Anterior cingulate cortex (tissue), 58 donors: ENCODE results near the gene MTRFR.
"Not testable (repeated sequence)": the region's sequence is repeated elsewhere in the genome, so short reads cannot be mapped to it uniquely, and the experiment has no call there.

Experiments
- DNase-seq, 58 donors: peaks; one replicate each; lab custom pipeline; 2025; lab: John Stamatoyannopoulos, UW

The MTRFR gene

DNA sequence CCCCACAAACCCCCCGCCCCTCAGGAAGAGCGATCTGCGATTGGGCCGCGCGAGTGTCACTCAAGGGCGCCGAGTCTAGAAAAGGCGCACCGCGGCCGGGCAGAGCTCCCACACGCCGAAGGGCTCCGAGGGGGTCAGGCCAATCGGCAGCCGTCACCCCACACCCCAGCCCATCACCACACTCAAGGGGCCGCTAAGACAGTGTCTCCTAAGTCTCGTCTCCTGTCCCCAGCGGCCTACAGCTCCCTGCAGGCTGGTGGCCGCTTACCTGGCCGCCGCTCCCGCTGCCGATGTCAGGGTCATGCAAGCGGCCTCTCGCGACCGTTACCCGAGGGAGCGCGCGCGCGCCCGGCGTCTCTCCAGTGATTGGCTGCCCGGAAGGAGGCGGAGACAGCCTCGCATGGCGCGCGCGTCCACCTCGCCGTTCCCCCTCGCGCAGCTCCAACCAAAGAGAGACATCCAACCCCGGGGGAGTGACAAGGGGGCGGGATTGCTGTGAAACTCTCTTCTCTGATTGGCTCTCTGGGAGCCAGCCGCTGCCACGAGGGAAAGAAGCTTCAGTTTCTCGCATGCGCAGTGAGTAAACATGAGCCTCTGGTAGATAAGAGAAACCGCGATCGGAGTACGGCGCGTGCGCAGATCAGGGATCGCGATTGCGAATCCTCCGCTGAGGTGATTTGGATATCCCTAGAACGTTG, at the start of gene MTRFR, which contains the start of gene MPHOSPH9:
TSS of gene MTRFR (plus strand) at position 630 of the 698 bp plus-strand sequence. CDS start 20,239 bp downstream, outside the sequence.
TSS of gene MPHOSPH9 (minus strand) at position 335 of the 698 bp plus-strand sequence. CDS start 2,777 bp downstream, outside the sequence.
- peak; percentile 96 to 100 (median 99) for DNase-seq

DNA sequence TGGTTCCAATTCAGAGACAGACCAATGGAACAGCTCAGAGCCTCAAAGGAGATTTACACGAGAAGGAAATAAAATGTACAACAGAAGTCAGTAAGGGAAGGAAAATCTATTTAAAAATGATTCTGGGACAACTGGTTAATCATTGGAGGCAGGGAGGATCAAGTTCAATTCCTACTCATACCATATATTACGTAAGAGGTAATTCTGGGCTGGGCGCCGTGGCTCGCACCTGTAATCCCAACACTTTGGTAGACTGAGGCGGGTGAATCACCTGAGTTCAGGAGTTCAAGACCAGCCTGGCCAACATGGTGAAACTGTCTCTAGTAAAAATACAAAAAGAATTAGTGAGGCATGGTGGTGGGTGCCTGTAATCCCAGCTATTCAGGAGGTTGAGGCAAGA, 45.6 kb upstream of the MTRFR start:
- DNase-seq: no peak

DNA sequence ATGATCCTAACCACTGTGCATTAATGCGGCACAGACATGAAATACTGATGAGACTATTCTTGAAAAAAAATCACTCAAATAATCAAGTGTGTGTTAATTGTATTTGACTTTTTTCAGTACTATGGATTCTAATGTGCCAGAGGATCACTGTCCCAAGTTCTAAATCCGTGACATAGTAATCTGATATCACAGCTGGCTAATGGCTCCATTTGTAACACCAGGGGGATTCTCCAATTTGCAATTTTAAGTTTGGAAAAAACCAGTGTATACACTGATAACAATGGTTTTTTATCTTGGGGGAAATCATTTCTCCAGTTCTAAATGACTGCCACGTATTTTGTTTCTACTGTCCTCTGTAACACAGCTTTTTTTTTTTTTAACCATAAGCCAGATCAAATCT, 33.3 kb upstream of the MTRFR start:
- DNase-seq: no peak

DNA sequence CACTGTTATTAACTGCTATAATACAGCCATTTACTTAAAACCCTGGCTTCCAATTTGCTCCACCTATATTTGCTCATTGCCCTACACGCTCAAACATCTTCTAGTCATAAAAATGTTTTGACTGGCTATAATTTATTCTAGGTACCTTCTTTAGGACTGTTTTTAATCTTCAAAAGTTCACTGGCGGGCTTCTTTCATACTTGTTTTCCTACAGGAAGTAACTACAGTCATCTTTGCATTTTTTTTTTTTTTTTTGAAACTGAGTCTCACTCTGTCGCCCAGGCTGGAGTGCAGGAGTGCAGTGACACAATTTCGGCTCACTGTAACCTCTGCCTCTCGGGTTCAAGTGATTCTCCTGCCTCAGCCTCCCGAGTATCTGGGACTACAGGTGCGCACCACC, 32.8 kb upstream of the MTRFR start:
- no peak for DNase-seq

DNA sequence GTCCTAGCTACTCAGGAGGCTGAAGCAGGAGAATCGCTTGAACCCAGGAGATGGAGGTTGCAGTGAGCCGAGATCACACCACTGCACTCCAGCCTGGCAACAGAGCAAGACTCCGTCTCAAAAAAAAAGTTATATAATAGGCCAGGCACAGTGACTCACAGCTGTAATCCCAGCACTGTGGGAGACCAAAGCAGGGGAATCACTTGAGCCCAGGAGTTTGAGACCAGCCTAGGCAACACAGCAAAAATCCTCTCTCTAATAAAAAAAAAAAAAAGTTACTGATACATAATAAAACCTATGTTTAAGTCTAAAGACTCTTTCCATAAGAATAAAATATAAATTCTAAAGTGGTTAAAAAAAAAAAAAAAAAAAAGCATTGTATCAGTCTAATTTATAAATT, 26.4 kb upstream of the MTRFR start:
- DNase-seq: not testable (repeated sequence)

DNA sequence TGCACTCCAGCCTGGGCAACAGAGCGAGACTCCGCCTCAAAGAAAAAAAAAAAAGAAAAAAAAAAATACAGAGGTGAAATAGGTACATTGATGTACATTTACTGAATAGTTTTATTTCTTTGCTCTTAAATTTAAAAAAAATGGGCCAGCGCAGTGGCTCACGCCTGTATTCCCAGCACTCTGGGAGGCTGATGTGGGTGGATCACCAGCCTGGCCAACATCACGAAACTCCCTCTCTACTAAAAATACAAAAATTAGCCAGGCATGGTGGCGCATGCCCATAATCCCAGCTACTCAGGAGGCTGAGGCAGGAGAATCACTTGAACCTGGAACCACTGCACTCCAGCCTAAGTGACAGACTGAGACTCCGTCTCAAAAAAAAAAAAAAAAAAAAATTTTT, 25.4 kb upstream of the MTRFR start:
- peak in 13 of 58 donors; percentile 2 to 18 (median 7) for DNase-seq

DNA sequence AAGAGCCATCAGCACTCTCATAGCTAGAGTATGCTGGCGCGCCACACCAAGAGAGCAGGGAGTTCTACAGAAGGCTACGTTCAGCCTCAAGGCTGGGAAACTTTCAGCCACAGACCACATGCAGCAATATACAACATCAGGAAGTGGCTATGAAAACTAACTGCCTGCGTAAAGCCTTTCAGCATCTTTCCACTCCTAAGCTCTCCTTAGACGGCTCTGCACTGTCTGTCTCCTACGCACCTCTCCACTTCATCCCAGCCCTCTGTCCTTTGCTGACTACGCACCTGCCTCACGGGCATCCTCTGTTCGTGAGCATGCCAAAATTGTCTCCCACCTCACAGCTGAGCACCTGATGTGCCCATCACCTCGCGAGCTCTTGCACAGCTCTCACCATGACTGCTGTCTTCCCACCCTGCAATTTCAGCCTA, 10.0 kb upstream of the MTRFR start:
- DNase-seq: no peak

DNA sequence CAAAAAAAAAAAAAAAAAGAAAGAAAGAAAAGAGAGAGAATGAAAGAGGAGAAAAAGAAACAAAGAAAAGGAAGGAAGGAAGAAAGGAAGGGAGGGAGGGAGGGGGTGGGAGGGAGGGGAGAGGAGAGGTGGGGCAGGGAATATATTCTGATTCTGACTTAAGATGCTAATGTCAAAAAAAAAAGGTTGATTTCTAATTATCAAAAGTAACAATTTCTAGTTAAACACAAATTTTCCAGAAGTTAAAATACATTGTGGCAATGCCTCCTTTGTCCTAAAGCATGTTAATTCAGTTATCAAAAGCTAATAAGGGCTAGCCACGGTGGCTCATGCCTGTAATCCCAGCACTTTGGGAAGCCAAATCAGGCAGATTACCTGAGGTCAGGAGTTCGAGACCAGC, 7.8 kb upstream of the MTRFR start:
- no peak for DNase-seq

DNA sequence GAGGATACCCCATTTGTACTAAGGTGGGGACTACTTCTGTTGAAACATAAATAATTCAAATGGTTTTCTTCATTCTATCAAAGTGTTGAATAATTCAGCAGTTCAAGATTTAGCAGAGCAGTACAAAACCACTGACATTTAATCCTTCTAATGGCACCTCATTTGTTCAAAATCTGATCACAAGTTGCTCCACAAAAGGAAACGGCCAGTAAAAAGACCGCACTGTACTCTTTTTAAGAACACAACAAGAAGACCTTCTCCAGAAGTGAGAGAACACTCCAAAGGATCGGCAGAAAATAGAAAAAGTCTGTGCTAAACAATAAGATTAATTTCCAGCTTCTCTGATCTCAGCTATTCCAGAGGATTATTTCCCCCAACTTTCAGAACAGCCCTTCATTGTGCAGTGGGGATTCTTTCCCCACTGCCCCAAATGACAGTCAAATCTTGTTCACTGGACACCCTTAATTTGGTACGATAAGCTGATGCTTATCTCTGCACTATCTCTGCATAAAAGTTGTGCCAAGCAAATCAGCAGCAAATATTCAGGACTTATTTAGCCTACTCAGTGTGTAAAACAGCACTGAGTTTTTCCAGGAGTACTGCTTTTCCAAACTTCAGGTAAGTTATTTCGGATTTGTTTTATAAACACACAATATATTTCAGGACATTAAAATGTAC, 5.5 kb upstream of the MTRFR start:
- no peak for DNase-seq

DNA sequence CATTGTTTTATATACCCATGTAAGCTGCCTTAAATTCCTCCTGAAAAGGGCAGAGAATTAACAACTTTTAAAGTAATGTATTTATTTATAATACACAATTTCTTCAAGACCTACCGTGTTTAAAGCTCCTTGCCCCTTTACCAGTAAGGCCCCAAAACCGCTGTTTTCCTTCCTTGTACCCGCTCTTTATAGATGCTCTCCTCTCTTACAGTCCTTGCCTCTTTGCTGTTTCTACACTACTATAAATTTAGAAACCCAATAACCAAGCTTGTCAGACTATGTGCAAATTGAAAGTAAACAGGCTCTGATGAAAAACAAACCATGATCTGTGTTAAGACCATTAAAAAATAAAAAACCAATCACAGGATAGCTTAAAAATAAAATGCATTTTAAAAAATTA, 4.2 kb upstream of the MTRFR start:
- no peak for DNase-seq

DNA sequence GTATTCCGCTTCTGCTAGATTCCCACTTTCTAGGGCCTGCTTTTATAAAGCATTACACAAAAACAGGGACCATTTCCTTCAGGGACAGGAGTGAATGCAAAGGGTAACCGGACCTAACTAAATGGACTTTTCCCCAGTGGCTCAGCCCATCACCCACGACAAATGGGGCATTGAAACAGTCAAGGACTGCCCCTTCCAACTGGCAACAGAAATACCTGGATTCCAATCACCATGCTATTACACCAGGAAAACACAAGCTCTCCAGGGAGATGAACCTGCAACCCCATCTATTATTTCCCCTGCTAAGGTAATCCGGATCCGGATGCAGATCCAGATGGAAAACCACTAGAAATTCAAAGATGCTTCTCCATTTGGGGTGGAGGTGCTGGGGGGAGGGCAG, 1.3 kb upstream of the MTRFR start:
- DNase-seq: no peak

DNA sequence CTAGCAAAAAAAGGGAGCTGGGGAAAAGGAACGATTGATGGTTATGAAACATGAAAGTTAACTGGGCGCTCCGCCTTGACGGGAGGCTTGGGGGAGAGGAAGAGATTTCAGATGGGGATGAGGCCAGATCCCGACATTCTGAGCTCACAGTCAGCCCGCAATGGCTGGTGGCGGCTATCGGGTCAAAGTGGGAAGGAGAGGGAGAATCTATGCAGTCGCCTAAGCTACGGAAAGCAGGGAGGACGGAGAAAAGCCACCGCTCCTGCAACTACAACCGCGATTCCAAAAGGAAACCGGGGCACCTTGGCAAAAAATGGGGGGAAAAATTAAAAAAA, 797 bp upstream of the MTRFR start:
- peak in 4 of 58 donors; percentile 61 to 82 (median 64) for DNase-seq

DNA sequence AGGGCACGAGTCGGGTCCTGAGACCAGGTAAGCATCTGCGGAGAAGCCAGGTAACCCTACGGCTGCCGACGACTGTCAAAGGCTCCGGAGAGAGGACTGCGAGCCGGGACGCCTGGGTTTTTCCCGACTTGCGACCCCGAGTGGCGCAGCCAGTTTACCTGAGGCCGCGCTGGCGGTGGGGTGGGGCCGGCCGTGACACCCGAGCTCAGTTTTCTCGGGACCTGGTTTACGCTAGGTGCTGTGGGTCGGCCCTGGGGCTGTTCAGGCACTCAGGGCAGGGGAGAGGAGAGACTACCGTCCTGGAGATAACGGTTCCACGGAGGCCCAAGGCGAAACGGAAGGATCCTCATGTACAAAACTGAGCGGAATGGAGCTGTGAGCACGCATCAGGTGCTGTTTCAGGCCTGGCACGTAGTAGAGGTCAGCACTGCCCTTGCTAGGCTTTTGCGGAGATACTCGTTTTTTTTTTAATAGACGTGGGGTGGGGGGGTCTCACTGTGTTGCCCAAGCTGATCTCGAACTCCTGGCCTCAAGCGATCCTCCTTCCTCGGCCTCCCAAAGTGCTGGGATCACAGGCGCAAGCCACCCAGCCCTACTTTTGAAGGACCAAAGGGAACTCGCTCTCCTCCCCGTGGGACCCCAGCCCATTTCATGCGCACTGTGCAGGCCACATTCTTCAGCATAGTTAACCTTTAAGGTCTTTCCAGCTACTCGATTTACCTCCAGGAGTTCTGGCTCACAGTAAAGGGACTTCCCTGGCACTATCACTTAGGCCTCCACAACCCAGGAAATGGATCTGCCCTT, 471 bp downstream of the MTRFR start:
- no peak for DNase-seq

DNA sequence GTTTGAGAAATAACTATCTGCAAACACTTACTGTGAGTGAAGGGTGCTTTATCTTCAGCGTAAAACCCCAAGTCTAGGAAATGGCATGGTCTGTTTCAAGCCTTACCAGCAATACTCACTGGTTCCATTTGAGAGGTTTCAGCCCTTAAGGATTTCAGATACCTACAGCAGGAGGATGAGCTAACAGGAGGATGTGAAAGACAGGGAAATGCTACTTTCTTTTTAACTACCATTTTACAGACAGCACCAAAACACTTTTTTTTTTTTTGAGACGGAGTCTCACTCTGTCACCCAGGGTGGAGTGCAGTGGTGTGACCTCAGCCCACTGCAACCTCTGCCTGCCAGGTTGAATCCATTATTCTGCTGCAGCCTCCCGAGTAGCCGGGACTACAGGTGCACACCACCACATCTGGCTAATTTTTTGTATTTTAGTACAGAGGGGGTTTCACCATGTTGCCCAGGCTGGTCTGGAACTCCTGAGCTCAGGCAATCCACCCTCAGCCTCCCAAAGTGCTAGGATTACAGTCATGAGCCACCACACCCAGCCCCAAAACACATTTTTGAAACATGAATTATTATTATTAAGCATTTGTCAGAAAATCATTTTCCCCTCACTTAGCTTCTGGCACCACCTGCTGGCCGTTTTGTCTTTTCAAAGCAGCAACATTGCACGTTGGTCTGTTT, 4.6 kb downstream of the MTRFR start:
- DNase-seq: peak in 22 of 58 donors; percentile 1 to 57 (median 17)

DNA sequence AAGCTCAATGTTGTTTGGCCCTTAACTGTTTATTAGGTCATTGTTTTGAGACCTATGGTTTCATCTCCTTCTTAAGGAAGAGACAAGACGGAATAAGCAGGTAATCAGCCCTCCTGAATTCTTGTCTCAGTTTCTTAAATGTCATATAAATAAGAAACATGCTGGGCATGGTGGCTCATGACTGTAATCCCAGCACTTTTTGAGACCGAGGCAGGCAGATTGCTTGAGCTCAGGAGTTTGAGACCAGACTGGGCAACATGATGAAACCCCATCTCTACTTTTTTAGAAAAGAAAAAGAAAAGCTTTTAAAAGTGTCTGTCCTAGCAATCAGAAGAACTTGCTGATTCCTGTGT, 5.1 kb downstream of the MTRFR start:
- no peak for DNase-seq

DNA sequence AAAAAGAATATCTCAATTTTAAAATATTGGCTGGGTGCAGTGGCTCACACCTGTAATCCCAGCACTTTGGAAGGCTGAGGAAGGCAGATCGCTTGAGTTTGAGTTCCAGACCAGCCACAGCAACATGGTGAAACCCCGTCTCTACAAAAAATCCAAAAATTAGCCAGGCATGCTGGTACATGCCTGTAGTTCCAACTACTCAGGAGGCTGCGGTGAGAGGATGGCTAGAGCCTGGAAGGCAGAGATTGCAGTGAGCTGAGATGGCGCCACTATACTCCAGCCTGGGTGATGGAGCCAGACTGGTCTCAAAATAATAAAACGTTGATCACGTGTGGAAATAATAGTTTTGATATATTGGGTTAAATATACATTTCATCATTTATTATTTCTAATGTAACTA, 5.7 kb downstream of the MTRFR start:
- no peak for DNase-seq

DNA sequence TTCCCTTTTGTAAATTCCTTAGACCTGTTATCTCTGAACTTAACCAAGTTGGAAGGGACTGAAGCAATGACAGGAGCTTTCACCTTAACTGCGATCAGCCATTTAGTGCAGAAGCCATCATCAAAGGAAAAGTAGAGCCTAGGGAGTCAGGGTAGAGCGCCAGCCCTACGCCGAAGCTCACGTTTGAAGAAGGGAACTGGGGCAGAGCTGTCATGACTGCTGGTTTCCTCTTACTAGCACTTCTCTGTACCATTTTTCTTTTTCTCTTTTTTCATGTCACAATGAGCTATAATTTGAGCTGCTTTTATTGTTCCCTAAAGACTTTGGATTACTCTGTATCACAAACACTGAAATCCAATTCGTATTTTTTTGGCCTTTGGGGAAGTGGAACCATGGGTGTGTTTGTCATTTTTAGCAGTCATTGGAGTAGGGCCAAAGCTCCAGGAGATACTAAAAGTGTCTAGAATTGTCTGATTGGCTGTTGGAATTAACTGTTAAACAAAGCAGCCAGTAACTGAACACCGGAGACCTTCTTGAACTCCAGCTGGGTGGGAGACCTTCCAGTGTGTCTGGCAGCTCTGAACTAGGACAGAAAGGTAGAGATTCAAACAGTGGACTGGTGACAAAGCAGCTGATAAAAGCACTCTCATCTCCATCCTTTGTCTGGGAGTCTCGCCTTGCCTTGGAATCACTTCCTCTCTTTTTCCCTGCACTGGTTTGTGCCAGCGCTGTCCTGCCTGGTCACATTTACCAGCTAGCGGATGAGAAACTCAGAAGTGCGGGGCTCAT, 9.1 kb downstream of the MTRFR start:
- DNase-seq: peak in 2 of 58 donors; percentile 4 to 18

DNA sequence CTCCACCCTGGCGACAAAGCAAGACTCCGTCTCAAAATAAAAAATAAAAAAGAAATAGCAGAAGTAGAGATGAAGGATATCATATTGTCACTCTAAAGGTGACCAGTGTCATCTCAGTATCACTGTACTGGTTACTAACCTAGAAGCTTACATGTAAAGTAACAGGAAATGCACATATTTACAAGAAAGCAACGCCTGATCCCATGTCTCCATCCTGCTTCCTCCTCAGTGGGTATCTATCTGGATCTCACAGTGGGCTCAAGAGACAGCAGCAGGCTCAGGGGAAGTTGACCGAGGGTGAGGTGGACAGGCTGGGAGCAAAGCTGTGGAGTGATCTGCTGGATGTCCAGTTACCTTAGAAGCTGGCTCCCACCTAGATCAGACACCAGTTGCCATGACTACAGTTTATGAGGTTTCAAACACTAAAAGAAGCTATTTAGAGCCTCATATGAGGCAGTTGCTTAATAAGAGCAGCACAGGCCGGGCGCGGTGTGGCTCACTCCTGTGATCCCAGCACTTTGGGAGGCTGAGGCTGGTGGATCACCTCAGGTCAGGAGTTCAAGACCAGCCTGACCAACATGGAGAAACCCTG, 10.5 kb downstream of the MTRFR start:
- no peak for DNase-seq

DNA sequence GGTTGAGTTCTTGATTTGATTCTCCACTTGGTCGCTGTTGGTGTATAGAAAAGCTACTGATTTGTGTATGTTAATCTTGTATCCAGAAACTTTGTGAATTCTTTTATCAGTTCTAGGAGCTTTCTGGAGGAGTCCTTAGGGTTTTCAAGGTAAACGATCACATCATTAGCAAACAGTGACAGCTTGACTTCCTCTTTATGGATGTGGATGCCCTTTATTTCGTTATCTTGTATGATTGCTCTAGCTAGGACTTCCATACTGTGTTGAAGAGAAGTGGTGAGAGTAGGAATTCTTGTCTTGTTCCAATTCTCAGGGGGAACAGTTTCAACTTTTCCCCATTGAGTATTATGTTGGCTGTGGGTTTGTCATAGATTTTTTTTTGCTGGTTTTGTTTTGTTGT, 12.4 kb downstream of the MTRFR start:
- no peak for DNase-seq

DNA sequence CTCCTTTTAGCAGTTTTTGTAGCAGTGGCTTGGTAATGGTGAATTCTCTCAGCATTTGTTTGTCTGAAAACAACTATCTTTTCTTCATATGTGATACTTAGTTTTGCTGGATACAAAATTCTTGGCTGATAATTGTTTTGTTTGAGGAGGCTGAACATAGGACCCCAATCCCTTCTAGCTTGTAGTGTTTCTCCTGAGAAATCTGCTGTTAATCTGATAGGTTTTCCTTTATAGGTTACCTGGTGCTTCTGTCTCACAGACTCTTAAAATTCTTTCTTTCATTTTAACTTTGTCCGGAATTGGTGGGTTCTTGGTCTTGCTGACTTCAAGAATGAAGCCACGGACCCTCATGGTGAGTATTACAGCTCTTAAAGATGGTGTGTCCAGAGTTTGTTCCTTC, 14.9 kb downstream of the MTRFR start:
- DNase-seq: not testable (repeated sequence)
